Right lobe of liver (tissue), 6 donors: Measurements from ENCODE around the gene CD164L2. TPM values are rescaled to one million over a fixed set of nuclear protein-coding genes. Genes with fewer than 3 reads are reported as not detected.

Source experiments
- ATAC-seq, 4 donors: fragments of 200-7000 bp; cut with Tn5 transposase; one replicate each; pipeline ENCODE4 v1.9.1; 2020; ENCODE audit warnings: mild to moderate bottlenecking in 4 of 4, moderate library complexity in 4 of 4
- DNase-seq, 3 donors: peaks; one replicate each; pipeline ENCODE4 v3.0.0-alpha.2; 2020
- H3K27ac ChIP-seq, 3 donors: fragments of 200-600 bp; one replicate each; pipeline ENCODE4 v1.8.0; 2022
- H3K27me3 ChIP-seq, 2 donors: fragments of 200-600 bp; one replicate each; pipeline ENCODE4 v1.8.0; 2022
- H3K36me3 ChIP-seq, 4 donors: fragments of 200-600 bp; sonication (generic) in 1 of 4; one replicate each; pipeline versions ENCODE4 v1.5.1 to v1.8.0; 2017 to 2022; ENCODE audit warnings: control low read depth in 1 of 4
- H3K4me1 ChIP-seq, 4 donors: fragments of 200-600 bp; sonication (generic) in 1 of 4; one replicate each; pipeline versions ENCODE4 v1.5.1 to v1.8.0; 2017 to 2022; ENCODE audit warnings: control low read depth in 1 of 4
- H3K4me3 ChIP-seq, 3 donors: fragments of 200-600 bp; one replicate each; pipeline ENCODE4 v1.8.0; 2022
- H3K9me3 ChIP-seq, 4 donors: fragments of 200-600 bp; sonication (generic) in 1 of 4; one replicate each; pipeline versions ENCODE4 v1.5.1 to v1.8.0; 2017 to 2022; ENCODE audit warnings: control low read depth in 1 of 4
- CTCF ChIP-seq, 4 donors: fragments of 200-600 bp in 3 of 4; fragments of 450-650 bp in 1 of 4; IDR thresholded peaks; one replicate each; pipeline versions ENCODE4 v1.5.1 to v1.8.0; 2016 to 2022; ENCODE audit warnings: antibody characterized with exemption in 4 of 4, mild to moderate bottlenecking in 2 of 4
- POLR2A ChIP-seq: fragments of 450-650 bp; IDR thresholded peaks from one replicate; pipeline ENCODE4 v1.6.1; 2017; ENCODE audit warnings: antibody characterized with exemption, mild to moderate bottlenecking
- WGBS: methylation state at CpG from one replicate; pipeline ENCODE4 v1.1.6; 2018; ENCODE audit warnings: low coverage, low lambda C conversion rate; ENCODE audit not compliant: insufficient coverage; ENCODE audit errors: missing lambda C conversion rate; 5-methylcytosine and 5-hydroxymethylcytosine counted together
- intact Hi-C, 2 donors: fragments of 100-400 bp; cut with DNase I; formaldehyde crosslinking; loops; one replicate each; pipeline versions ENCODE4 v1.11.2 to v1.14.1; 2022
- total RNA-seq, 6 experiments: library from RNA; depleted of rRNA in 2 of 6; stranded (reverse); fragments of >200 nt in 2 of 6; fragmentation: NEBNext Ultra II Directional in 3 of 6; extraction: Animal tissue kit (Norgen Biotek cat#: 25700) in 3 of 6; gene quantifications; one replicate each; pipeline versions ENCODE4 v1.1.0 to v1.2.4, GENCODE V29; 2016 to 2023
- donor health status: DM: no; HTN: yes; CAD: no.
- donor health status: DM: no; HTN: no; CAD: no.
- donor health status: DM: no; HTN: no; CAD: no.
- donor health status: DM: no; HTN: yes; CAD: no.
- donor health status: DM: no; HTN: yes; CAD: no.

CD164L2 gene
- total RNA-seq, 6 experiments from 2014 or later, result 0.86 TPM; not detected in 5

GRCh38 chr1:27398405-27399149 lies 15.4 kb upstream of the CD164L2 start:
- Histone ChIP-seq H3K27me3 (no peaks in the 10 kb centered on the region), H3K4me1 (peaks cover 0 to 9% (median 0%) of the 10 kb centered on the region in 4 donors), H3K36me3 (no peaks in the 10 kb centered on the region), H3K9me3 (no peaks in the 10 kb centered on the region), H3K27ac (no peak overlapping the region), H3K4me3 (no peak overlapping the region)
- intact Hi-C loops, result loop anchor here in 1 of 2 donors (5.0 kb wide), 1 partner anchor 101 kb away; no protein-coding TSS in a partner anchor
- 30% methylated on average over 1 of the region's 4 CpGs for WGBS
- ATAC-seq (no peak), DNase-seq (no peak)
- TF ChIP-seq POLR2A (no peak), CTCF (IDR thresholded peaks at IDR 0.05) (no peak)

GRCh38 chr1:27397749-27398148 lies 14.6 kb upstream of the CD164L2 start:
- Histone ChIP-seq H3K27ac (no peak overlapping the region), H3K4me3 (no peak overlapping the region), H3K9me3 (no peaks in the 10 kb centered on the region), H3K4me1 (peaks cover 0 to 6% (median 0%) of the 10 kb centered on the region in 4 donors), H3K27me3 (no peaks in the 10 kb centered on the region), H3K36me3 (no peaks in the 10 kb centered on the region)
- ATAC-seq, result no peak
- WGBS, result 25% methylated on average over 2 of the region's 7 CpGs
- no peak for DNase-seq
- TF ChIP-seq POLR2A (no peak), CTCF (IDR thresholded peaks at IDR 0.05) (no peak)
- intact Hi-C loops, result loop anchor here in 1 of 2 donors (5.0 kb wide), 1 partner anchor 100 kb away; no protein-coding TSS in a partner anchor

GRCh38 chr1:27397110-27397509 lies 14.0 kb upstream of the CD164L2 start:
- no peak overlapping the region for H3K27ac ChIP-seq
- intact Hi-C loops, result loop anchor here in 1 of 2 donors (5.0 kb wide), 1 partner anchor 100 kb away; no protein-coding TSS in a partner anchor

GRCh38 chr1:27395441-27396195 lies 12.5 kb upstream of the CD164L2 start:
- H3K27me3 ChIP-seq, result no peaks in the 10 kb centered on the region
- intact Hi-C loops, result loop anchor here in 1 of 2 donors (5.0 kb wide), 1 partner anchor 98 kb away; no protein-coding TSS in a partner anchor

More at GRCh38 chr1:27397110-27397509, 14.0 kb upstream of the CD164L2 start:
- H3K9me3 ChIP-seq, result no peaks in the 10 kb centered on the region
- no peak overlapping the region for H3K4me3 ChIP-seq
- DNase-seq, result no peak
- no peaks in the 10 kb centered on the region for H3K27me3 ChIP-seq
- 77% methylated on average over 1 of the region's 3 CpGs for WGBS
- no peak for ATAC-seq
- no peak for TF ChIP-seq POLR2A
- TF ChIP-seq CTCF (IDR thresholded peaks at IDR 0.05), result no peak
- peaks cover 0 to 6% (median 0%) of the 10 kb centered on the region in 4 donors for H3K4me1 ChIP-seq
- H3K36me3 ChIP-seq, result no peaks in the 10 kb centered on the region

More at GRCh38 chr1:27395441-27396195, 12.5 kb upstream of the CD164L2 start:
- Histone ChIP-seq H3K36me3 (no peaks in the 10 kb centered on the region), H3K27ac (no peak overlapping the region), H3K9me3 (no peaks in the 10 kb centered on the region), H3K4me1 (peaks cover 0 to 6% (median 0%) of the 10 kb centered on the region in 4 donors), H3K4me3 (no peak overlapping the region)
- WGBS, result 4% methylated on average over 9 of the region's 10 CpGs
- DNase-seq (peak; percentile 75 to 80 (median 78)), ATAC-seq (peak; percentile 66 to 80 (median 72))
- TF ChIP-seq POLR2A (no peak), CTCF (IDR thresholded peaks at IDR 0.05) (peak; percentile 93 to 95 (median 94))
